Breast epithelium (tissue), 3 donors: ENCODE results near the gene PPP1R1A.

ENCODE experiments used
- CTCF ChIP-seq, 3 donors: fragments of 450-650 bp; IDR thresholded peaks; one replicate each; pipeline ENCODE4 v1.5.1; 2016 to 2017; ENCODE audit warnings: antibody characterized with exemption in 3 of 3, mild to moderate bottlenecking in 3 of 3, moderate library complexity in 3 of 3
- POLR2A ChIP-seq: fragments of 450-650 bp; IDR thresholded peaks from one replicate; pipeline ENCODE4 v1.6.1; 2016; ENCODE audit warnings: antibody characterized with exemption, mild to moderate bottlenecking, moderate library complexity

- TF ChIP-seq CTCF (IDR thresholded peaks at IDR 0.05) (no peak), POLR2A (no peak)
Observed at GRCh38 chr12:54581412-54581811, 7.0 kb downstream of the PPP1R1A start.
